Fibroblast of skin of scalp (primary cell): ENCODE measurements around the gene DIAPH1. TPM values are rescaled to one million over a fixed set of nuclear protein-coding genes. Genes with fewer than 3 reads are reported as not detected.

ENCODE experiments used
- DNase-seq: peaks from one replicate; pipeline ENCODE4 v3.0.0-alpha.2; 2013
- polyA plus RNA-seq, 2 experiments: library from polyadenylated mRNA; unstranded; fragments of 120-200 nt; gene quantifications; one replicate each; pipeline ENCODE4 v1.2.1, GENCODE V29; 2013; ENCODE audit not compliant: insufficient read length in 2 of 2

Gene DIAPH1
- polyA plus RNA-seq (2013, experiment 1 of 2; ENCODE audit: insufficient read length), result 33.9 TPM
- 33.5 TPM for polyA plus RNA-seq (2013, experiment 2 of 2; ENCODE audit: insufficient read length)

DNA sequence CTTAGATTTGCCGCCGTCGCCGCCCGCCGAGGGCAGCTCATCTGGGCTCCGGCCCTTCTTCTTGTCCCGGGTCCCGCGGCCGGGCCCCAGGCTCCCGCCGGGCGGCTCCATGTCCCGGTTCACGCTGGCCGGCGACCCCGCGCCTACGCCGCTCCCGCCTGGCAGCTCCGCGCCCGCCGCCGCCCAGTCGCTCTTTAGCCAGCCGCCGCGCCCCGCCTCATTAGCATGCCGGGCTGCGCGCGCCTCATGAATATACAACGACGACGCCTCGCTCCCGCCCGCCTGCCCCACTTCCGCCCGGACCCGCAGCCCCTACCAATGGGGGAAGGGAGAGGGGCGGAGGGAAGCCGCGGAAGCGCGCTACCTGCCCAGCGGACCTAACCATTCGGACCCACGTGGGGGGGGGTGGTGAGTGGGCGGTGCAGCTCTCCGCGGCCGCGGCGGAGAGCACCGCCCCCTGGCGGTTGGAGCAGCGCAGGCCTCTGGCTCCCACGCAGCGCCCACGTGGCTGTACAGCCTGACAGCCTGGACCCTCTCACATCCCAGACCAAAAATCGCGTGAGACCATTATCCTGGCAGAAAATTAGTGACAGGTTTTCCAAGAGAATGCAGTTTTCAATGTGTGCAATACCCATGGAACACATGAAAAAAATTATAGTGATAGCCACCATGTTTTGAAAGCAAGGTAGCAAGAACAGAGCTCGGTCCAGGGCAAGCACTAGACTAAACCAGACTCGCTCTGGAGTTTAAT is at the start of gene DIAPH1:
DIAPH1 (minus strand) TSS at position 197 of the 751 bp plus-strand sequence; CDS start at position 111, 86 bp downstream.
- DNase-seq, result peak; percentile 94

DNA sequence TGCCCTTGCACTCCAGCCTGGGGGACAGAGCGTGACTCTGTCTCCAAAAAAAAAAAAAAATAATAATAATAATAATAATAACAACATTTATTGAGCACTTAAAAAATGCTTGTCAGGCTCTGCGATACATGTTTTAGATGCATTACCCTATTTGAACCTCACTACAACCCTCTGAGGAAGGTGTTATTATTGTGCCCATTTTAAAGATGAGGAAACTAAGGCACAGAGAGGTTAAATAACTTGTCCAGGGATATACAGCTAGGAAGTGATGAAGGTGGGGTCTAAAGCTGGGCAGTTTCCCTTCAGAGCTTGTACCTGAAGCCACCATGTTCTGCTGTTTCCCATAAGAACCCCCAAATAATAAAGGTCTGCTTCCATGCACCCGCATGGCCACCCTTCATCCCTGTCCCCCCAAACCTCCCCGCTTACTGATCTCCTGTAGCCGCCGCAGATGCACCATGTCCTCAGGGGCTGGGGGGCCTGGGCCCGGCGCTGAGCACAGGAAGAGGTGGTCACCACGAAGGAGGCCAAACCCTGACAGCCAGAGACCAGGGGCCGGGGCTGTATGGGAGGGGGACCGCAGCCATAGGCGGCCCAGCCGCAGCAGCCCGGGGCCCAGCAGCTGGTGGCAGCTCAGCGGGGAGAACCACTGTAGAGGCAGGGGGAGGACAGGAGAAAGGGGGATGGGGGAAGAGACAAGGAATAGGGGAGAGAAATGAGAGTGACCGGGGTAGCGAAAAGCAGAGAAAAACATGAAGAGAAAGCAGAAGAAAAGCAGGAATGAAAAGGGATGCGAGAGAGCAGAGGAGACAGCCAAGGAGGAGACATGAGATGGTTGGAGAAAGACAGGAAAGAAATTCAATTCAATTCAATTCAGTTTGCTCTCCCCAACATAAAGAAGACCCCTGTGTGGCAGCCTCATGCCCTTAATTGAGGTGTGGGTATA is 47.5 kb upstream of the DIAPH1 start:
- DNase-seq, result no peak

DNA sequence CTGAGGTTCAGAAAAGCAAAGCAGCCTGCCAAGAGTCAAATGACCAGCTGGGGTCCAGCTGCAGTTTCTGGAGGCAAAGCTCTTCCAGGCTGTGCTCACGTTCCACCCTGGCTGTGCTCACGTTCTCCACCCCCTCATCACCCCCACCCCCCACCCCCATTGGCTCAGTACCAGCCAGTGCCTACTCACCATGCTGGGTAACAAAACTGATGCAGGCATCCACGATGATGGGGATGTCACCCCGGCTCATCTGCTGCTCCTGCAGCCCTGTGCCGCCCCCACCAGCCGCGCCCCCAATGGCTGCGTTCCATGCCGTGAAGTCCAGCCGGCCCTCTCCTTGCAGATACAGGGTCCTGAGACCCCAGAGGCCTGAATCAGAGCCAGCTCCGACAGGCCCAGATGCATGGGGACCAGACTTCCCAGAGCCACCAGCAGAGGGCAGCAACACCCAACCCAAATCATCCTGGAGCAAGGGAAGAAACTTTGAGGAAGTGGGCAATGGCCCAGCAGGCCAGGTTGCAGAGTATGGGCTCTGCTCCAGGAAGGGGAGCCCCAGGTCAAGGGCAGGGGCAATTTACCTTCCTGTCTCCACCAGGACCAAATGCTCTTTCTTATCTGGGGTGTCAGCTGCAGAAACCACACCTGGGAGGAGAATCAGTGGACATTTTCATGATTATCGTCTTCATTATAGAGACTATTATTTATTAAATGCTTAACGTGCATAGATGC is 46.1 kb upstream of the DIAPH1 start:
- peak; percentile 68 for DNase-seq

DNA sequence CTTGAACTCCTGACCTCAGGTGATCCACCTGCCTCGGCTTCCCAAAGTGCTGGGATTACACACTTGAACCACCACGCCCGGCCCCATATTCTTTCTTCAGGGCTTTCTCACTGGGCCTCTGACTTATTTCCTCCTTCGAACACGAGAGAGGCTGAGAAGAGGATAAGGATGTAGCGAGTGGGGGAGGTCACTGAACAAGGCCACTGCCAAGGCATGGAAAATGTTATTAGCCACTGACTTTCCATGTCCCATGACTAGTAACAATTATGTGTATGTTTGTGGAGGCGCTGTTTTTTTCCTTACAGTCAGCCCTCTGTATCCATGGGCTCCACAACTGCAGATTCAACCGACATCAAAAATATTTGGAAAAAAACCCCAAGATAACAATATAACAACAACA is 44.7 kb upstream of the DIAPH1 start:
- no peak for DNase-seq

DNA sequence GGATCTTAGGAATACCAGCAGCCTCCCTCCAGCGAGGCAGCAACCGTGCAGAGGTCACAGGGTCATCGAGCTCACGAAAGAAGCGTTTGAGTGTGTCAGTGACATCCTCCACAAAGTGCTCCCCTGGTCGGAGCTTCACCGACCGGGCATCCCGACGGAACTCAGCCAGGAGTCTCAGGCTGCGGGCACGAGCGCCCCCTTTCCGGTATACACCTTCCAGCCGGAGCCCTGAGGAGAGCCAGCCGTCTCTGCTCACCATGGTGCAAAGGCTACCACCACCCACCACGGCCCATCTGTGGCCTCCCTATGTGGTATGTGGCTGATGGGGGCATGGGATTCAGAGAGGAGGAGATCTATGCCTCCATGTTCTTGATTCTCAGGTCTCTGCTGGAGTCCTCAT is 43.2 kb upstream of the DIAPH1 start:
- no peak for DNase-seq

DNA sequence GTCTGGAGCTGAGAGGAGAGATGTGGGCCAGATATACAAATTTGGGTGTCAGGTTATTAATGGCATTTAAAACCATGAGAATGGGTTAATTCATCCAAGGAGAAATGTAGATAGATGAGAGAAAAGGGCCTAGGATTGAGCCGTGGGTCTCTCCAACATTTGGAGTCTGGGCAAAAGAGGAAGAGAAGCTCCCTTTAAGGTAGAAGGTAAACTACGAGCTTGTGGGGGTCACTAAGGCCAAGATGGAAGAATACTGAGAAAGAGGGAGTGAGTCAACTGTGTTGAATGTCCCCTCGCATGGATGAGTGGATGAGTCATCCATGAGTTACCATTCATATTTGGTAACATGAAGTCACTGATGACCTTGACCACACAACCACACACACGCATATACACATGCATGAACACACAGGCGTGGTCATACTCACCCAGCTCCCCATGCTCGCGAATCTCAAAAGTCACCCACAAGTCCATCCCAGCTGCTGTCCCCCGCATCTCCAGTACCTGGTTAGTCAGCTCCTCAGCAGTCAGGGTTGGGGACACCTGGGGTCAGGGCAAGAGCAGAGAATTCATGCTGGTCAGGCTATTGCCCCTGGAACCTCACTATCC is 39.2 kb upstream of the DIAPH1 start:
- peak; percentile 89 for DNase-seq

DNA sequence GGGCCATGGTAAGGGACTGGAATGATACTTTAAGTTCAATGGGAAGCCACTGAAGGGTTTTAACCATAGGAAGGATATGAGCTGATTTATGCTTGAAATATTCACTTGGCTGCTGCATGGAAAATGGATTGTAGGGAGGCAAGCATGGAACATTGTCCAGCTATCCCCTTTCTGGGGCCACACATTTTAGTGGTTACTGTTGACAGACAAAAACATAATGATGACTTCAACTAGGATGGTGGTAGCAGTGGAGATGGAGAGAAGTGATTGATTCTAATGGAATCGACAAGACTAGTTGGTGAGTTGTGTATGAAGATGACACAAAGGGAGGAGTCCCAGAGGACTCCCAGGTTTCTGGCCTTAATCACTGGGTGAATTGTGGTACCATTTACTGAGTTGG is 38.6 kb upstream of the DIAPH1 start:
- peak; percentile 55 for DNase-seq

DNA sequence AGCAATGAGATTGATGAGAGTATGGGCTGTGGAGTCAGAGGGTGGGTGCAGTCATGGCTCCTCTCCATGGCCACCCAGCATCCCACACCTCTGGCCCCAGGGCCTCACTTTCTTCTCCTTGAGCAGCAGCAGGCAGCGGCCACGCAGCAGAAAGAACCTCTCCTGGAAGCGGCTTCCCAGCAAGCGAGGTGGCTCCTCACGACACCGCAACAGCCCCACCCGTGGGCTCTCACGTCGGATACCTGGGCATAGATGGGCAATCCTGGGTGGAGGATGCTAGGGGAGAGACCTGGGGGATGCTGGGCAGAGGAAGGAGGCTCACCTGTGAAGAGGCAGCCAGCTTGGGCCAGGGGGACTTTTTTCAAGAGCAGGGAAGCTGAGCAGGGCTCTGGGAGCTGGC is 37.6 kb upstream of the DIAPH1 start:
- DNase-seq, result no peak

DNA sequence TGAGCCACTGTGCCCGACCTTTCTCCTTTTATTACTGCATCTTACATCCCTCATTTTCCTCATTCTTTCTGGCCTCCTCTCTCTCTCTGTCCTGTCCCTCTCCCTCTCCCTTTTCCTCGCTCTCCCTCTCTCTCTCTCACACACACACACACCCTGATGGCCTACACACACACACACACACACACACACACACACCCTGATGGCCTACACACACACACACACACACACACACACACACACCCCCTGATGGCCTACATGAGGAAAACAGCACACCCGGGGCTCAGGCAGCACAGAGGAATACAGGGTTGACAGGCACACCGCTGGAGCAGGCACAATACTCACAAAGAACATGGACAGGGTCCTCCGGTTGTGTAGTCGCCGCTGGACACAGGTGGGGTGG is 36.2 kb upstream of the DIAPH1 start:
- DNase-seq, result no peak

DNA sequence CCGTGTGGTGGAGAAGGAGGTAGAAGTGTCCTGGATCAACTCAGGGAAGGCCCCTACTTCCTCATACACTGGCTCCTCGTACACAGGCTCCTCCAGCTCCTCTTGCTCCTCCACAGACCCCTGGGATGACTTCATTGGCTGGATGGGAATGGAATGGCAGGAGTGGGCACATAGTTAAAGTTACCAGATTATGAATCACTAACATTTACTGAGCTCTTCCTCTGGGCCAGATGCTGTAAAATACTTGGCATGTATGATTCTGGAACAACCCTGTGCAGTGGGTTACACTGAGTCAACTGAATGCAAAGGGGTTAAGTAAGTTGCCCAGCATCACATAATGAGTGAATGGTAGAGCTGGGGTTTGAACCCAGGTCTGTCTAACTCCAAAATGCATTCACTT is 35.5 kb upstream of the DIAPH1 start:
- DNase-seq, result peak; percentile 93

DNA sequence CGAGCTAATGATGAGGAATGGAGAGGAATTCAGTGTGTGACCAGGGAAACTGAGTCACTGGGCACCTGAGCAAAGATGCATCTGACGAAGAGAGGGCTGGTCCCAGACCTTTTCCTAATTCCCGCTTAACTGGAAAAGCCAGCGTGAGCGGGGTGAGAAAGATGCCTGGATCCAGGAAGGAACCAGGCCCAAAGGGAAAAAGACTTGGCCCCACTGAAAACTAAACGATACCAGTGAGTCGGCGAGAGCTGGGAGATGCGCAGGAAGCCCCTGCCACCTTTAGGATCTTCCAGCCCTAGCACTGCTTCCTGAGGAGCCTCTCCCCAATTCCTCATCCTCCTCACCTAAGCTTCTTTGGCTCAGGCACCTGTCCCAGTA is 32.9 kb upstream of the DIAPH1 start:
- no peak for DNase-seq

DNA sequence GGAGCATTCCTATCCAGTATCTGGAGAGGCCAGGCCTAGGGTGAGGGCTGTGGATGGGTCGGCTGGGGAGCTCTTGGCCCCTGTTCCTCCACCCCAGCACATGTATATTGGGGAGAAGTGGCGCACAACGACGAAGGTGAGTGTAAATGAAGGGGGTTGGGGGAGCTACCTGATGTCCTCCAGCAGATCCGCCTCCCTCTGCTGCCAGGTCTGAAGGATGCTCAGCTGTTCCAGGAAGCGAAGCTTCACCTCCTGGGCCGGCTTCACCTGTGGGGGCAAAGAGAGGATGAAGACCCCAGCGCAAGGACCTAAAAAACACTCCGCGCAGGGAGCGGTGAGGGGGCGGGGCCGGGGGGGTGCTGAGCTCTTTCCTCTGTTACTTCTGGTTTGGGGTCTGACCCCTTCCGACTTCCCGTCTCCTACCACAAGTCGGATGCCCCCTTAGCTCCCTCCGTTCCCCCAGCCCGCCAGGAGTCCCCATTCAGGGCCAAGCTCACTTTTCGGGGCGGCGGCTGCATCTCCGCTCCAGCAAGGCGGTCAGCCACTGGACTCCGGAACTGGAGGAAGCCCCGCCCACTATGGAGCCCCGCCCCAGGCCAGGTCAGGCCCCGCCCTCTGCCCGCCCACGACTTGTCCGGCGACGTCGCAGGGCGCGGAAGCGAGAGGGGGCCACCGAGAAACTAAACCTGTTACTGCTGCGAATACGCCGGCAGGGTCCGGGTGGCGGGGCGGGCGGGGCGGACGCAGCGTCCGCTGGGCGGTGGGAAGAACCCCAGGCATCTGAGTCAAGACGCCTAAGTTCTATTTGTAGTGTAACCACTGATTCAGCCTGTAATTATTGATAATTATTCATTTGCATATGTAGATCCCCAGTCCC is 32.3 kb upstream of the DIAPH1 start, which contains the start of gene FCHSD1:
FCHSD1 (minus strand) TSS at position 568 of the 877 bp plus-strand sequence; CDS start at position 518, 50 bp downstream.
- DNase-seq, result peak; percentile 78

DNA sequence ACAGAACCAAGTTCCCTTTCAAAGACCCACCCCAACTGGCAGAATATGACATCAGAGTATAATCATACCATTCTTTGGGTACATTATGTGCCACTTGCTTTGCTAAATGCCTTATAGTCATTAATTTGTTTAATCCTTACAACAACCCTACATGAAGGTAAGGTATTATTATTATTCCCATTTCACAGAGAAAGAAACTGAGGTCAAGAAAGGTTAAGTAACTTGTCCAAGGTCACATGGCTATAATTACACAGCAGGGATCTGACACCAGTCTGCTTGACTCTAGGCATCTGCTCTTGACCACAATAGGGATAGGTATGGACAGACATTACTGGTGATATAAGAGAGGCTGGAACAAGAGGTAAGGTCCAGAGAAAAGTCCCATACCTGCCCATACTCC is 31.2 kb upstream of the DIAPH1 start:
- no peak for DNase-seq

DNA sequence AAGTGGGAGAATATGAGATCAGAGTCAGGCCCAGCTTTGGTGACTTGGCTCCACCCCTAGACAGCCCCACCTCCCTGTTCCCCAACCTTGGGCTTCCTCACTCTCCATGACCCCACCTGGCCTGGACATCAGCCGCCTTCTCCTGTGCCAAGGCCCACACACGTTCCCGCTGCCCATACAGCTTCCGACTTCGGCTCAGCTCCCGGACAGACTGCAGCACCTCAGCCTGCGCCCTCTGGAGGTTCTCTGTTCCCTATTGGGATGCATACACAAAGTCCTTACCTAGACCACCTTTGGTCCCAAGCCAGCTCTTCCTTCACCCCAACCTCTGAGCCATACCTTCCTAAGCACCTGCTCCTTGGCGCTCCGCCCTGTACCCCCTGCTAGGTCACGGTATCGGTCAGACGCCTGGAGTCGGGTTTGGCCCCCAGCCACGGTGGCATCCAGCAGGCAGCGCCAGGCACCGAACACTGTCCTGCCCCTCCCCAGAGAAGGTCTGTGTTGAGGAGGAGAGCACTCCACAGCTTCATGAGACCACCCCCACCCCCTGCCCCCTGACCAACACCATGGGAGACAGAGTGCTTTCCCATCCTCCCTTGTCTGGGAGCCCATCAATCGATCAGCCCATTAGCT is 30.4 kb upstream of the DIAPH1 start:
- no peak for DNase-seq

DNA sequence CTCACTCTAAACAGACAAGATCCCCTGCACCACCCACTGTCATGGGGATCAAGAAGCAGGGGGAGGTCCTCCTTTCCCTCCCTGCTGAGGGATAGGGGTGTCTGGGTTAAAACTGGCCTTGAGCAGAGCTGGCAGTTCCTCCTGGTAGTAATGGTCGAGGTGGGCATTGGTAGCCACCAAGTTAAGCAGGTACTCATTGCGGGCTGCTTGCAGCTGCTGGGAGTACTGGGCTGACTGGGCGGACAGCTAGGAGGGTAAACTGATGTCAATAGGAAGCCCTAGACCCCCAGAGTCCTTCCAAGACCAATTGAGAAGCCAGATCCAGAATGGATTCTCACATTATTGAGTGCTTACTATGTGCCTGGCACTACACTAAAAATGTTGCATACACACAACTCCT is 29.1 kb upstream of the DIAPH1 start:
- DNase-seq, result no peak

DNA sequence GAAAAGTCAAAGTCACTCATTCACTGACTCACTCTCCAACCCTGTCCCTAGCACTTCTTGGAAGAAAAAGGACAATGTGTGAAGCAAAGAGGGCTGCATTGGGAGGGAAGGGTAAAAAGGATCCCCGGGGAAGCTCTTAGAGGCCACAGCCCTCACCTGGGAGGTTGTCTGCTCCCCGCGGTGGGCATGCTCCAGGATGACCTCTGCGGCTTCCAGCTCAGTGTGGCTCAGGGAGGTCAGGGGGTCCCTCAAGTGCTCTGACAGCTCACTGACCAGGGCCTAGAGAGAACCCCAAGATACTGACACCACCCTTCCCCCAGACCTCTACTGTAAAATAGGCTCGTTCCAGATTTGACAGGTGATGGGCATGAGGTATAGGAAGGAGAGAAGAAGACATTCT is 28.4 kb upstream of the DIAPH1 start:
- no peak for DNase-seq

DNA sequence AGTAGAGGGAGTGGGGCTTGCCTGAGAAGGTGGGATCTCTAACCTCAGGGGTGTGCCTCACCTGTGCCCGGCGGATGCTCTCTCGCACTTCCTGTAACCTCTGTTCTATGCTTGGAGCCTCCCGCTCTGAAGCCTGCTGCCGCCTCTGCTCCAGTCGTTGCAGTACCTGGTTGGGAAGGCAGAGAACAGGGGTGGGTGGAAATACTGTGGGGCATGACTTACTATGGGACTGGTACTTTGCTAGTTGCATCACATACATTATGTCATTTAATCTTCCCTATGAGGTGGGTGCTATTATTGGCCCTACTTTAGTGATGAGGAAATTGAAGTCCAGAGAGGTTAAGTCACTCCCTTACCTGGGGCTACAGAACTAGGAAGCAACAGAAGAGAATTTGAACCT is 27.2 kb upstream of the DIAPH1 start:
- DNase-seq, result no peak

DNA sequence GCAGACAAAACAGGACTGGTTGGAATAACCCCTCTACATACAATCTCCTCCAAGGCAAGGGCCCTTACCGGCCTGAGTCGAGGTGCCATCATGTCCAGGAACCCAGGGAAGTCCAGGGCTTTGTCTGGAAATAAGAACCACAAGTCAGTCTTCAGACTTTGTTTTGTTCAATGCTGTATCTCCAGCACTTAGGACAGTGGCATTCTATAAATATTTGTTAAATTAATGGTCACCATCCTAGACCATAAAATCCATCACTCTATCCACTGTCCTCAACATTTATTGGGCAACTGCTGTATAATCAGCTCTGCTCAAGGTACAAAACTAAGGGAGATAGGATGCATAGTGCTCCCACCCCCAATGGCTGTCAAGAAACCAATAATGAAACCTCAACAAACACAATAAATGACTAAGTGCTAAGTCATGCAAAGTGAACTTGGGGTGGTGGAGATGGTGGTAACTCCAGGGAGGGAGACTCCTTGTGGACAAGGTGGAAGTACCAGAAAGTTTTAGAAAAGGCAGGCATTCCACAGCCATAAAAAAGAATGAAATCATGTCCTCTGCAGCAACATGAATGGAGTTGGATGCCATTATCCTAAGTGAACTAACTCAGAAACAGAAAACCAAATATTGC is 23.0 kb upstream of the DIAPH1 start:
- DNase-seq, result peak; percentile 73

DNA sequence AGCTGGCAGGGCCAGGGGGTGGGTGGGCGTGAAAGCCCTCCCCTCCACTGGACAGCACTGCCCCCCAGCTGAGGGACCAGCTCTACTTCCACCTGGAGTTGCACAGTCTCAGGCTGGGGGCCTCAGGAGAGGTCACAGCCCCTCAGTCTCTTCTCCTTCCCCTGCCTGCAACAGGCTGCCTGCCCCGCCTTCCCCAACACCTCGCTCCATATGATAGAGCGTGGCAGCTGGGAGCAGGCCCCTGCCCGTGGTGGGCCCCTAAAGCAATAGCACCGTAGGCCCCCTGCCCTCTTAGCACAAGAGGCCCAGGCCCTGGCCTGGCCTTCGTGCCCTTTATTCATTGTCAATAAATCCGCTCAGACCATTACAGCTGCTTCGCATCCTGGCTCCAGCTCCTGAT is 21.9 kb upstream of the DIAPH1 start:
- DNase-seq, result no peak

DNA sequence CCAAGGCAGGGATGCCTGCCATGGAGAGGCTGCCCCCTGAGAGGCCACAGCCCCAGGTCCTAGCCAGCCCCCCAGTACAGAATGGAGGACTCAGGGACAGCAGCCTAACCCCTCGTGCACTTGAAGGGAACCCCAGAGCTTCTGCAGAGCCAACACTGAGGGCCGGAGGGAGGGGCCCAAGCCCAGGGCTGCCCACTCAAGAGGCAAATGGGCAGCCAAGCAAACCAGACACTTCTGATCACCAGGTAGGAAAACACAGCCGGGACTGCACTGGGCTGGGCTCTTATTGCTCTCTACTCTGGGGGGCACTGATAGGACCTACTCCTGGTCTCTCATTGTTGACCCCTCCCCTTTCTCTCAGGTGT is 21.2 kb upstream of the DIAPH1 start:
- no peak for DNase-seq
